Measurements from ENCODE around the gene RAB31.
"Not testable (repeated sequence)": the region's sequence is repeated elsewhere in the genome, so short reads cannot be mapped to it uniquely, and the experiment has no call there.

RAB31 gene

GRCh38 chr18:9849407-9850283 is 141.5 kb downstream of the RAB31 start:
- DNase-seq, result no peak

GRCh38 chr18:9850309-9850708 is 142.2 kb downstream of the RAB31 start:
- DNase-seq, result no peak

- DNase-seq, result no peak
Measured at GRCh38 chr18:9851511-9851910, 143.4 kb downstream of the RAB31 start.

- DNase-seq, result no peak
Measured at GRCh38 chr18:9852266-9853081, 144.4 kb downstream of the RAB31 start.

GRCh38 chr18:9854801-9855676 is 146.9 kb downstream of the RAB31 start:
- DNase-seq, result no peak

- no peak for DNase-seq
Measured at GRCh38 chr18:9855681-9856080, 147.6 kb downstream of the RAB31 start.

- no peak for DNase-seq
Measured at GRCh38 chr18:9856092-9856491, 148.0 kb downstream of the RAB31 start.

- DNase-seq, result not testable (repeated sequence)
Measured at GRCh38 chr18:9857479-9857998, 149.4 kb downstream of the RAB31 start.

GRCh38 chr18:9858642-9859041 is 150.5 kb downstream of the RAB31 start:
- no peak for DNase-seq

GRCh38 chr18:9859232-9859631 is 151.1 kb downstream of the RAB31 start:
- DNase-seq, result no peak

GRCh38 chr18:9860682-9861081 is 152.6 kb downstream of the RAB31 start:
- no peak for DNase-seq

- DNase-seq, result no peak
Measured at GRCh38 chr18:9861157-9861556, 153.1 kb downstream of the RAB31 start.

GRCh38 chr18:9861933-9862332 is 153.8 kb downstream of the RAB31 start:
- no peak for DNase-seq

- no peak for DNase-seq
Measured at GRCh38 chr18:9862686-9863085, 154.6 kb downstream of the RAB31 start.

- DNase-seq, result no peak
Measured at GRCh38 chr18:9863282-9863681, 155.2 kb downstream of the RAB31 start.

GRCh38 chr18:9865764-9866490 is 157.8 kb downstream of the RAB31 start:
- DNase-seq, result no peak

- DNase-seq, result no peak
Measured at GRCh38 chr18:9866627-9867026, 158.5 kb downstream of the RAB31 start.

- DNase-seq, result no peak
Measured at GRCh38 chr18:9867071-9867594, 159.0 kb downstream of the RAB31 start.

GRCh38 chr18:9868857-9869714 is 161.0 kb downstream of the RAB31 start:
- DNase-seq, result no peak

- DNase-seq, result no peak
Measured at GRCh38 chr18:9869715-9870430, 161.8 kb downstream of the RAB31 start.
